ENCODE data around the gene ATP2C1. TPM values are rescaled to one million over a fixed set of nuclear protein-coding genes. Genes with fewer than 3 reads are reported as not detected.
"Not testable (repeated sequence)": the region's sequence is repeated elsewhere in the genome, so short reads cannot be mapped to it uniquely, and the experiment has no call there.

The ATP2C1 gene
- total RNA-seq, 2 donors from 2014 or later, result 51.0 to 51.9 TPM

GRCh38 chr3:130968221-130968620, 74.3 kb downstream of the ATP2C1 start:
- DNase-seq (no peak), ATAC-seq (no peak)
- intact Hi-C loops (cut with DNase I), result no loop called here

DNA sequence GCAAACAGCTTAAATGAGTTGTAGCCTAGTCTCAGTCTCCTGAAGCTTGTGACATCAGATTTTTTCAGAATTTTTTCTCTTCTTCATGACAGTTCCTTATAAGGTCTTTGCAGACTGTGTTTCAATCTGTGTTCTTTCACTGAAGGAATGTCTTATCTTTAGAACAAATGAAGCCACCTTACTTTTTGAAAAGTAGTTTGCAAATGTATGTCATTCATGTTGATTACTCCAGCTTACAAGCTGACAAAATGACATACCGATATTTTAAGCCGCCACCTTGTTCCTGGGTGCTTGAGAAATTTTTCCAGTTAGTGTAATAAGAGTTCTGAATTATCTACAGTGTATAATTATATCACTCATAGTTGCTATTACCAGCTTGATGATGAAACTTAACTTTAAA, 75.7 kb downstream of the ATP2C1 start:
- DNase-seq (no peak), ATAC-seq (no peak)
- intact Hi-C loops (cut with DNase I), result no loop called here

DNA sequence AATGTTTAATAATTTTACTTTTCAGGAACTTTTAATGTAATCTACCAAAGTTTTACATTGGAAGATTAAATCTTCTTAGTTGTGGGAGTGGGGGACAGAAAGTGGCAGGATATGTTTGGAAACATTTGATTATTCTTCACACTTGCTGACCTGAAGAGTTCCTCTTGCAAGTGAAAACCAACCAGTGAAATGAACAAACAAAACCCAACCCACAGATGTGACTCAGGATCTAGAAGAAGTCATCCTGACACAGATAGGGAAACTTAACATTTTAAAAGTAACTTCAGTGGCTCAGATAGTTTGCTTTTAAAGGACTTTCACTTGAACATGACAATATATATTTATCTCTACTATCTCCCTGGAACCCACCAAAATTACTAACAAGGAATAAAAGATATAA, 77.3 kb downstream of the ATP2C1 start:
- intact Hi-C loops (cut with DNase I), result no loop called here
- DNase-seq (no peak), ATAC-seq (no peak)

DNA sequence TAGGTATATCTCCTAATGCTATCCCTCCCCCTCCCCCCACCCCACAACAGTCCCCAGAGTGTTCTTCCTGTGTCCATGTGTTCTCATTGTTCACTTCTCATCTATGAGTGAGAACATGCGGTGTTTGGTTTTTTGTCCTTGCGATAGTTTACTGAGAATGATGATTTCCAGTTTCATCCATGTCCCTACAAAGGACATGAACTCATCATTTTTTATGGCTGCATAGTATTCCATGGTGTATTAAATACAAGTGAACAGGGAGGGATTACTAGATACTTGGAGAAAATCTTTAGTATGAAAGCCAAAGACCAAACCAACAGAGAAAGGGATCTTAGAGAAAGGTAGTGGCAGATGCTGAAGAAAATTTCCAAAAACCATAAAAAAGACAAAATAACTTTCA, 78.7 kb downstream of the ATP2C1 start:
- intact Hi-C loops (cut with DNase I); DNase-seq; ATAC-seq: not testable (repeated sequence)

DNA sequence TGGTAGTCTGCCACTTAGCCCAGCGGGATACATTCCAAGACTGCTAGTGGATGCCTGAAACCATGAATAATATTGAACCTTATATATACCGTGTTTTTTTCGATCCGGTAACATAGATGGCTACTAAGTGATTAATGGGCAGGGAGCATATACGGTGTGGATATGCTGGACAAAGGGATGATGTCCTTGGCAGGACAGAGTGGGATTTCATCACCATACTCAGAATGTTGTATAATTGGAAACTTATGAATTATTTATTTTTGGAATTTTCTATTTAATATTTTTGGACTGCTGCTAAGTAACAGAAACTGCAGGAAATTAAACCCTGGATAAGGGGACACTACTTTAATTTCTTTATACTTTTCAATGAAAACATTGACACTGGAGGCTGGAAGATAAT, 79.5 kb downstream of the ATP2C1 start:
- DNase-seq (no peak), ATAC-seq (no peak)
- intact Hi-C loops (cut with DNase I), result no loop called here

DNA sequence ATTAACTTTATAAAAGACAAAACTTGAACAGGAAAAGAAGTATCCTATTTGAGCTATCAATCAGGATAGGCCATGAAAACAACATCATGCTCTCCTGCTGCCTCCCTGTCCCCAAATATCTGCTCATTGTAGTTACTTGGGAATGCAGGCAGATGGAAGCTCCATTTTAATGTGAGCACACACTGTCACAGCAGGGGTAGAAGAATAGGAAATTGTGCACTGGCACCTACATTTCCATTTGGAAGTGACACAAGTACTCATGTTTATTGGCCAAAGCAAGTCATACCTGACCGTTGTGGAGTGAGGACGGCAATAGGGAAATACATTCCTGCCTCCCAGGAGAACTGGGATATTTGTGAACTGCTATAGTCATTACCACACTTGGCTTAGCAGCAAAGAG, 80.3 kb downstream of the ATP2C1 start:
- intact Hi-C loops (cut with DNase I), result no loop called here
- ATAC-seq, result no peak
- no peak for DNase-seq

DNA sequence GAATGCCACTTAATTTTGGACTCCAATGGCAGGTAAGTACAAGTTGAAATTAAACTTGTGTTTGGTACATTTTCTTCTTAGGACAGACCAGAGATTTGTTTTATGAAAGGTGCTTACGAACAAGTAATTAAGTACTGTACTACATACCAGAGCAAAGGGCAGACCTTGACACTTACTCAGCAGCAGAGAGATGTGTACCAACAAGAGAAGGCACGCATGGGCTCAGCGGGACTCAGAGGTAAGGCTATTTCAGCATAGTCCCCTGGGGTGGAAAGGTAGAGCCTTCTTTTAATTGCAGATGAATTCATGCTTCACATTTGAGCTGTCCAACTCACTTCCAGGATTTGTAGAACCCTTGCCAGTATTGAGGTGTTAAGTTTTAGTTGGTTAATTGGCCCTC, 81.4 kb downstream of the ATP2C1 start:
- DNase-seq, result no peak
- intact Hi-C loops (cut with DNase I), result no loop called here

GRCh38 chr3:130976706-130977105, 82.8 kb downstream of the ATP2C1 start:
- ATAC-seq (peak; percentile 38 to 47), DNase-seq (no peak)
- intact Hi-C loops (cut with DNase I), result no loop called here

More for the DNA sequence above, 81.4 kb downstream of the ATP2C1 start:
- no peak for ATAC-seq

DNA sequence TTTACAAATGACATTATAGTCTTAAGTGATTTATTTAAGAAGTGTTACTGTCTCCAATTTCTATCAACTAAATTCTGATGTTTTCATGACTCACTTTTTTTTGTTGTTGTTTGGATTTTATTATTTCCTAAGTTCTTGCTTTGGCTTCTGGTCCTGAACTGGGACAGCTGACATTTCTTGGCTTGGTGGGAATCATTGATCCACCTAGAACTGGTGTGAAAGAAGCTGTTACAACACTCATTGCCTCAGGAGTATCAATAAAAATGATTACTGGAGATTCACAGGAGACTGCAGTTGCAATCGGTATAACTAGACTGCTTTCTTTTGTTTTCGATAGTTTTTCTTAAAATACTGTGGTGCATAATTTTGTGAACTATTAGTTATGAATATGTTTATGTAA, 85.2 kb downstream of the ATP2C1 start:
- DNase-seq, result no peak
- intact Hi-C loops (cut with DNase I), result no loop called here
- ATAC-seq, result no peak

DNA sequence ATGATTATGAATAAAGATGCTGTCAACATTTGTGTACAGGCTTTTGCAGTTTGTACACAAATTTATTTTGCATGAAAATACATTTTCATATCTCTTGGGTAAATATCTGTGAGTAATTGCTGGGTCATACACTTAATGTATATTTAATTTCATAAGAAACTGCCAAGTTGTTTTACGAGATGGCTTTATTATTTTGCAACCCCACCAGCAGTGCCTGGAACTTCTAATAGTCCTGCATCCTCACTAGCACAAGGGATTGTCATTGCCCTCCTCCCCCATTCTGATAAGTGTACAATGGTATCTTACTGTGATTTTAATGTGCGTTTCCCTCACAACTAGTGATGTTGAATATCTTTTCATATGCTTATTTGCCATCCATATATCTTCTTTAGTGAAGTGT, 87.6 kb downstream of the ATP2C1 start:
- intact Hi-C loops (cut with DNase I), result no loop called here
- ATAC-seq (no peak), DNase-seq (no peak)

- no peak for DNase-seq
- intact Hi-C loops (cut with DNase I), result no loop called here
- no peak for ATAC-seq
Measured at GRCh38 chr3:130990282-130990681, 96.4 kb downstream of the ATP2C1 start.

GRCh38 chr3:130991126-130991525, 97.2 kb downstream of the ATP2C1 start:
- ATAC-seq (no peak), DNase-seq (no peak)
- intact Hi-C loops (cut with DNase I), result no loop called here

DNA sequence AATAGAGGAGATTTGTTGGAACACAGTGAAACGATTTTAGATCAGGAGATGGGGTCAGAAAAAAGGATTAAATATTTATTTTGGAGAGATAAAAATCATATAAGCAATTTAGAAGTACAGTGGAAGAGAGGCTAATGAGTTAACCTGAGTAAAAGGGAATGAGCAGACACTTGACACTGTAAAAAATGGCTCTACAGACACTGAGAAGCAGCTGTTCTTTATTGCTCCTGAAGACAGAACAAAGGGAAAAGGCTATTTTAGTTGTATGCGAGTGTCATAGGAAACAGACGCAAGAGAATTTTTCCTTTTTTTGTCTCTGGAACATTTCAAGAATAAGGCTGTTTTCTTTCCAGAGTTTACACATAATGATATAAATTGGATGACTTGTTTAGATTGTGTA, 98.5 kb downstream of the ATP2C1 start:
- ATAC-seq (no peak), DNase-seq (no peak)
- intact Hi-C loops (cut with DNase I), result no loop called here

GRCh38 chr3:130997289-130997688, 103.4 kb downstream of the ATP2C1 start:
- intact Hi-C loops (cut with DNase I), result no loop called here
- DNase-seq (no peak), ATAC-seq (no peak)

- intact Hi-C loops (cut with DNase I), result no loop called here
- ATAC-seq (no peak), DNase-seq (no peak)
Measured at GRCh38 chr3:131001071-131001470, 107.2 kb downstream of the ATP2C1 start.

DNA sequence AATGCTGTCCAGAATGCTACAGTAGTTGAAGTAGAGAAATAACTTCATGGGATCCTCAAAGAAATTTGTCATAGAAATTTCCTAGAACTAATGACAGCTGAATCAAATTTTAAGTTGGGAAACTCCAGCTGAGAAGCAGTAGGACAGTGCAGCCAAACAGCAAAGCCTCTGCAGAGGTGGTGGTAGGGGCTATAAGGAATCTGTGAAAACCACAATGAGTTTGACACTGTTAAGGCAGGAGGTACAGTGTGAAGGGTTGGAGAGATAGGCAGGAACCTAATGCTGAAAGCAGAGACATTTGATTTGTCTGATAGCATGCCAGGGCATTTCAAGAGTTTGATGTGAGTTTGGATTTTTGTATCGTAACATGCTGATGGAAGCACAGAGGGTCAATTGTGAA, 110.7 kb downstream of the ATP2C1 start:
- intact Hi-C loops (cut with DNase I), result no loop called here
- no peak for ATAC-seq

DNA sequence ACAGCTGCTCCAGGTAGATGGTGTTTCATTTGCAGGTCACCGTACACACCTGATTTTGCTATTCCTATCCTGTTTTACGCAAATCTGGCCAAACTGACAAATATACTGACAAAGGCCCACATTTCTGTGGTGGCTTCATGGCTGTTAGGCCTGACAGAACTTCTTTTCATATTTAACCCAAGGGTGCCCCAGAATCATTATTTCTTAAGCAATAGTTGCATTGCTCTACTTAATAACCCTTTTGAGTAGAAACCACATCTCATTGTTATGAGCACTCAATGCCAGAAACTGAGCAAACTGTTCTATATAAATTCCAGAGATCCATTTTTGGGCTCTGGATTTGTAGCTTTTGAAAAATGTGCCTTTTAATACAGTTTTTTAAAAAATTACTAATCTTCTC, 113.4 kb downstream of the ATP2C1 start:
- no peak for ATAC-seq
- DNase-seq, result no peak
- intact Hi-C loops (cut with DNase I), result no loop called here

More for the DNA sequence above, 110.7 kb downstream of the ATP2C1 start:
- DNase-seq, result no peak

DNA sequence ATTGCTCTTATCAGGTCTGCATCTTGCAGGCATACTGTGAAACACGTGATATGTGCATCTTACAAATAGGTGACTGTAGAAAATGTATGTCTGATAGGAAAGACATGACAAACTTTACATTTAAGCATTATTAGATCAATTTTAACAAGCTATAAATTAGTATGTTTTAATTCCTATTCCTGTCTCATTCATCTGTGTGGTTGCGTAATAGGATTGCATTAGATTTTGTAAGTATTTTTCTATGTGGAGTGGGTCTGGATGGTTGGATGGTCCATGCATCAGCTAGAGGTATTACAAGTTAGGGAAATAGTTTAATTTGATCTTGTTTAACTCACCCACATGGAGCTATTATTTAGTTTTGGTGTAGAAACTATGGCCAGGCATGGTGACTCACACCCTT, 113.9 kb downstream of the ATP2C1 start:
- intact Hi-C loops (cut with DNase I), result no loop called here
- ATAC-seq, result no peak
- DNase-seq, result no peak

GRCh38 chr3:131008326-131008725, 114.4 kb downstream of the ATP2C1 start:
- no peak for DNase-seq
- intact Hi-C loops (cut with DNase I), result no loop called here
- no peak for ATAC-seq

- intact Hi-C loops (cut with DNase I), result no loop called here
- no peak for DNase-seq
- ATAC-seq, result no peak
Measured at GRCh38 chr3:131009698-131010097, 115.8 kb downstream of the ATP2C1 start.

DNA sequence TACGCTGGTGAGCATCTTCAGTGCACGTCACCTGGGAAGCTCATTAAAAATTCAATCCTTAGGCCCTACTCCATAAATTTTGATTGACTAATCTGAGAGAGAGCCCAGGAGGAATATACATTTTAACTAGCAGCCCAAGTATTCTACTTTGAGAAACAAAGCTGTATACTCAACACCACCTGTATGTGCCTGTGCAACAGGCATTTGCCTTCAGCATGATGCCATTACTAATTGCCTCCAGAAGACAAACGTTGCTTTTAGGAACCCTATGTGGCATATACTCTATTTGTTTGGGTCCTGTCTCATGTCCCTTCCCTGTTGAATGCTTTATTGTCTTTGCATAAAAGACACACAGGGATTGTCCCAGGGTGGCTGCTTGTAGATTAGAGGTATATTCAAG, 125.1 kb downstream of the ATP2C1 start:
- ATAC-seq (no peak), DNase-seq (no peak)
- intact Hi-C loops (cut with DNase I), result no loop called here

DNA sequence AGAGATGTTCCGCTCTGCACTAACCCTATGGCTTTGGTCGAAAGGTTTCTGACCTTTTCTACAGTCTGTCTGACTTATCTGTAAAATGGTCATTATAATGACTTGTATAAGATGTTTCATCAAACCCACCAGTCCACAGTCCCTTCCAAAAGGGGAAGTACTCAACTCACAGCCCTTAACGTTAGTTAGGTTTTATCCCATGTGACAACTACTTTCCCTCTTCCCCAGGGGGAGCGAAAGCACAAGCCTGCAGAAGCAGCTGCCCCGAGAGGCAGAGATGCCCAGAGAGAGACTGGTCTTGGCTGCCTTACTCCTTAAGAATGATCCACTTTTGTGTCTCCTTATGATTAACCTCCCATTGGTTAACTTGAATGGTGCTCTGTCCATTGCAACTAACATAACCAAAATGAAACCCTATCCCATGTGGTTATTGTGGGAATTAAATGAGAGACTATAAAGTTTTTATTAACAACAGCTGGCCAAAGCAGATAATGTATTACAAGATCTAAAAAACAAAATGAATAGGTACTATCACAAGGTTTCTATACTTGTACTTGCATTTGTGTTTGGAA, 126.3 kb downstream of the ATP2C1 start:
- intact Hi-C loops (cut with DNase I), result no loop called here
- no peak for ATAC-seq
- no peak for DNase-seq
